Progenitor cell of endocrine pancreas (in vitro differentiated cells): ENCODE data around the gene HTR5A. TPM values are rescaled to one million over a fixed set of nuclear protein-coding genes. Genes with fewer than 3 reads are reported as not detected.

Experiments used
- DNase-seq: peaks from one replicate; pipeline ENCODE4 v3.0.0; 2021; ENCODE audit warnings: low spot score; ENCODE audit not compliant: unreplicated experiment
- H3K27ac Mint-ChIP-seq: 2 replicates; pipeline ENCODE4 v1.8.0; 2021; ENCODE audit warnings: mild to moderate bottlenecking, moderate library complexity, mixed read lengths
- H3K27me3 Mint-ChIP-seq: 2 replicates; pipeline ENCODE4 v1.8.0; 2021; ENCODE audit warnings: mixed read lengths
- H3K36me3 Mint-ChIP-seq: 2 replicates; pipeline ENCODE4 v1.8.0; 2022; ENCODE audit warnings: mixed read lengths; ENCODE audit not compliant: insufficient read depth
- H3K4me1 Mint-ChIP-seq: 2 replicates; pipeline ENCODE4 v1.8.0; 2021; ENCODE audit warnings: low read depth, mixed read lengths
- H3K4me3 Mint-ChIP-seq: 2 replicates; pipeline ENCODE4 v1.8.0; 2021; ENCODE audit warnings: low read depth, mild to moderate bottlenecking, moderate library complexity, mixed read lengths
- H3K9me3 Mint-ChIP-seq: 2 replicates; pipeline ENCODE4 v1.8.0; 2021; ENCODE audit warnings: low read depth, mixed read lengths
- total RNA-seq: library from RNA; stranded (reverse); gene quantifications from 2 replicates; pipeline ENCODE4 v1.2.1, GENCODE V29; 2021
- TF ChIP-seq, protein P1 (sequence below): fragments of 200-600 bp; sonication (generic); IDR thresholded peaks from one replicate; pipeline ENCODE4 v1.5.0; 2021; ENCODE audit warnings: antibody characterized with exemption, mild to moderate bottlenecking; ENCODE audit not compliant: unreplicated experiment

Gene HTR5A
- total RNA-seq, 1 donor from 2014 or later: not detected

DNA sequence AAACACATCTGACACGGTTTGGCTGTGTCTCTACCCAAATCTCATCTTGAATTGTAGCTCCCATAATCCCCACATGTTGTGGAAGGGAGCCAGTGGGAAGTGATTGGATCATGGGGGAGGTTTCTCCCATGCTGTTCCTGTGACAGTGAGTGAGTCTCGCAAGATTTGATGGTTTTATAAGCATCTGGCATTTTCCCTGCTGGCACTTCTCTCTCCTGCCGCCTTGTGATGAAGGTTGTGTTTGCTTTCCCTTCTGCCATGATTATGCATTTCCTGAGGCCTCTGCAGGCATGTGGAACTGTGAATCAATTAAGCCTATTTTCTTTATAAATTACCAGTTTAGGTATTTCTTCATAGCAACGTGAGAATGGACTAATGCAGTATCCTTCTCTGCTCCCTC, 5.9 kb upstream of the HTR5A start:
- peaks cover 13% of the 10 kb centered on the region for H3K27me3 Mint-ChIP-seq
- TF ChIP-seq, protein P1, sequence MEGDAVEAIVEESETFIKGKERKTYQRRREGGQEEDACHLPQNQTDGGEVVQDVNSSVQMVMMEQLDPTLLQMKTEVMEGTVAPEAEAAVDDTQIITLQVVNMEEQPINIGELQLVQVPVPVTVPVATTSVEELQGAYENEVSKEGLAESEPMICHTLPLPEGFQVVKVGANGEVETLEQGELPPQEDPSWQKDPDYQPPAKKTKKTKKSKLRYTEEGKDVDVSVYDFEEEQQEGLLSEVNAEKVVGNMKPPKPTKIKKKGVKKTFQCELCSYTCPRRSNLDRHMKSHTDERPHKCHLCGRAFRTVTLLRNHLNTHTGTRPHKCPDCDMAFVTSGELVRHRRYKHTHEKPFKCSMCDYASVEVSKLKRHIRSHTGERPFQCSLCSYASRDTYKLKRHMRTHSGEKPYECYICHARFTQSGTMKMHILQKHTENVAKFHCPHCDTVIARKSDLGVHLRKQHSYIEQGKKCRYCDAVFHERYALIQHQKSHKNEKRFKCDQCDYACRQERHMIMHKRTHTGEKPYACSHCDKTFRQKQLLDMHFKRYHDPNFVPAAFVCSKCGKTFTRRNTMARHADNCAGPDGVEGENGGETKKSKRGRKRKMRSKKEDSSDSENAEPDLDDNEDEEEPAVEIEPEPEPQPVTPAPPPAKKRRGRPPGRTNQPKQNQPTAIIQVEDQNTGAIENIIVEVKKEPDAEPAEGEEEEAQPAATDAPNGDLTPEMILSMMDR: no peak
- no peak overlapping the region for H3K4me3 Mint-ChIP-seq
- peaks cover 5% of the 10 kb centered on the region for H3K4me1 Mint-ChIP-seq
- no peaks in the 10 kb centered on the region for H3K9me3 Mint-ChIP-seq
- H3K36me3 Mint-ChIP-seq: no peaks in the 10 kb centered on the region
- no peak for DNase-seq
- no peak overlapping the region for H3K27ac Mint-ChIP-seq

- Mint-ChIP-seq H3K9me3 (no peaks in the 10 kb centered on the region), H3K27ac (no peak overlapping the region), H3K4me1 (no peaks in the 10 kb centered on the region), H3K4me3 (no peak overlapping the region), H3K27me3 (peaks cover 30% of the 10 kb centered on the region), H3K36me3 (no peaks in the 10 kb centered on the region)
- no peak for DNase-seq
- TF ChIP-seq, protein P1: no peak
Observed at GRCh38 chr7:155066417-155066950, 3.6 kb upstream of the HTR5A start.

GRCh38 chr7:155071121-155071651, 1.1 kb downstream of the HTR5A start:
- H3K27me3 Mint-ChIP-seq: peaks cover 37% of the 10 kb centered on the region

GRCh38 chr7:155071916-155072571, 1.9 kb downstream of the HTR5A start:
- H3K4me1 Mint-ChIP-seq: no peaks in the 10 kb centered on the region
- H3K36me3 Mint-ChIP-seq: no peaks in the 10 kb centered on the region
- peaks cover 37% of the 10 kb centered on the region for H3K27me3 Mint-ChIP-seq
- TF ChIP-seq, protein P1: no peak
- no peaks in the 10 kb centered on the region for H3K9me3 Mint-ChIP-seq
- H3K27ac Mint-ChIP-seq: no peak overlapping the region
- no peak for DNase-seq
- H3K4me3 Mint-ChIP-seq: no peak overlapping the region

More at GRCh38 chr7:155071121-155071651, 1.1 kb downstream of the HTR5A start:
- H3K9me3 Mint-ChIP-seq: no peaks in the 10 kb centered on the region
- no peak for DNase-seq
- H3K36me3 Mint-ChIP-seq: no peaks in the 10 kb centered on the region
- H3K4me1 Mint-ChIP-seq: no peaks in the 10 kb centered on the region
- H3K4me3 Mint-ChIP-seq: no peak overlapping the region
- H3K27ac Mint-ChIP-seq: no peak overlapping the region
- TF ChIP-seq, protein P1: no peak

DNA sequence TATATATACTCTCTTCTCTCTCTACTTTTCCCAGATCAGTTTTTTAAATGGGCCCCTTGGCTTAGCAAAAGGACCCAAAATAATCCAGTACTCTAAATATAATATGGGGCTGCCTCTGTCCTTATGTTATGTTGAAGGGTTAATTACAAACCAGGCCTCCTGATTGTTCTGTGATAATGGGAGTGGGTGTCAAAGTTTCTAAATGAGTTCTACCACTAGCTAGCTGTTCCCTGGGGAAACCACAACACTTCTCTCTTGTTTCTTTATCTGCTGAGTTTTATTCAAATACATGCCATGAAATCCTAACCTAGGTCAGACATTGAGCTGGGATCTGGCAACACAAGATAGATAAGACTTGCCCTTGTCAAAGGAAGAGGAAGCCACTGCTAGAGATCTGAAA, 3.8 kb downstream of the HTR5A start:
- no peaks in the 10 kb centered on the region for H3K36me3 Mint-ChIP-seq
- peaks cover 34% of the 10 kb centered on the region for H3K27me3 Mint-ChIP-seq
- H3K27ac Mint-ChIP-seq: no peak overlapping the region
- H3K9me3 Mint-ChIP-seq: no peaks in the 10 kb centered on the region
- H3K4me3 Mint-ChIP-seq: no peak overlapping the region
- TF ChIP-seq, protein P1: no peak
- no peaks in the 10 kb centered on the region for H3K4me1 Mint-ChIP-seq
- DNase-seq: no peak
